OCI-M2 (cell line): ENCODE data around the gene DPY19L1.
"Not testable (repeated sequence)": the region's sequence is repeated elsewhere in the genome, so short reads cannot be mapped to it uniquely, and the experiment has no call there.

Experiments
- DNase-seq: peaks from one replicate; lab custom pipeline; 2025; ENCODE audit not compliant: unreplicated experiment; lab: John Stamatoyannopoulos, UW

Gene DPY19L1

GRCh38 chr7:35035511-35035961, 1.7 kb downstream of the DPY19L1 start:
- no peak for DNase-seq

GRCh38 chr7:35032166-35032565, 5.1 kb downstream of the DPY19L1 start:
- DNase-seq = no peak

DNA sequence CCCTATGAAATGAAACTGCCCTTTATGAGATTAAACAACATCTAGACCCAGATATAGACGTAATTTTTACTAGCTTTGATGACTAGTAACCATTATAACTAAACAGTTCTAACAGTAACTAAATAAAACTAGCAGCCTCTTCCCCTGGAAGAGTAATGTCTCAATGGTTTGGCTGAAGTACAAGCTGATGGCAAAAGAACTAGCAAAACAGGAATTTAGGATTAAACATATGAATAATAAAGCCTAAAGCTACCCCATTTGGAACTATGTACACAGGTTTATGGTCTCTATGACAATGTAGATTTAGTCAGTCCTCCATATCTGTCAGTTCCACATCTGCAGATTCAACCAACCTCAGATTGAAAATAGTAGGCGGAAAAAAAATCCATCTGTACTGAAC, 6.4 kb downstream of the DPY19L1 start:
- DNase-seq = no peak

DNA sequence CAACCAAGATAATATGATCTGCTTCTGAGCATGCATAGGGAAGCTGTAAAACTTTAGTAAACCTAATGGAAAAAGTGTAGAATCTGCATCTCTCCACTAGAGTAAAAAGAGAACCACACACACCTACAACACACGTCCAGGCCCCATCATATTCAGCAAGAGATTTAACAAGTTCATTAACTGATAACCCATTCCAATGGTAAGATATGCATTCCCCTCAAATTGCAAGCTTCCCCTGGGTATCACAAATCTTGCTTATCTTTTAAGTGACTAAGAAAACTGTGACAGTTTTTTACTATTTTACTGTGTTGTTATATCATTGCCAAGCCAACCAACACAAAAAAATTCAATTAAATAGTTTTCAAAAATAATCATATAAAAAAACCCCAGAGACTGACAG, 8.0 kb downstream of the DPY19L1 start:
- no peak for DNase-seq

DNA sequence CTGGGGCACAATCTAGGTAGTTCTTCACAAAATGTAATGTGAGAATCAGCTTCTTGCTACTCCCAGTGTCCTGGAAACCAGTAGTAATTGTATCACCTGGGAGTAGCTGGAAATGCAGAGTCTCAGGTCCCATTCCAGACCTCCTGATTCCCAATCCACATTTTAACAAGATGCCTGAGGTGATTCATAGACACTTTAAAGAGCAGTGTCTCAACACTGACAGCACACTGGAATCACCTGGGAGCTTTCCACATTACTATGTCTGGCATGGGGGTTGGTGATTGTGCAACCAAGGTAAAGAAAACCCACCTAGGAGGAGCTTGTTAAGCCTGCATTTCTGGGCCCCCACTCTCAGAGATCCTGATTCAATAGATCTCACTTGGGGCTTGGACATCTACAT, 11.1 kb downstream of the DPY19L1 start:
- DNase-seq = no peak

- DNase-seq = no peak
These were observed 11.9 kb downstream of the DPY19L1 start for GRCh38 chr7:35025369-35025870.

- DNase-seq = no peak
These were observed 13.0 kb downstream of the DPY19L1 start for GRCh38 chr7:35024298-35024697.

DNA sequence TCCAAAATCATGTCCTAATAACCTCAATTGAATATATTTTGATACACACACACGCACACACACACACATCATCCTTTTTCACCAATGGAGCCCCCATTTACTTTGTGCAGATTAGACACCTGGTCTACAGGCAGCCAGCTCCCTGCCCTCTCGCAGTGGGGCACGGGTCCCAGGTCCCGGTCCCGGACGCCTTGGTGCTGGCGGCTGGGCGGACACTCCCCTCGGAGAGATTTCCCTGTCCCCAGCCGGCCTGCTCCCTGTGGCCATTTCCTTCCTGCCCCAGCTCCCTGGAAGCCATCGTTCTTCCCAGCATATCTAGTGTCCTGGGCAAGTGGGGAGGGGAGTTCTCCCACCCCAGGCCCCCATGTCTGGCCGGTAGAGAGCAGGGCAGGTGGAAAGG, 14.6 kb downstream of the DPY19L1 start:
- no peak for DNase-seq

GRCh38 chr7:35021445-35021844, 15.8 kb downstream of the DPY19L1 start:
- DNase-seq = no peak

- DNase-seq = no peak
These were observed 17.5 kb downstream of the DPY19L1 start for GRCh38 chr7:35019801-35020200.

DNA sequence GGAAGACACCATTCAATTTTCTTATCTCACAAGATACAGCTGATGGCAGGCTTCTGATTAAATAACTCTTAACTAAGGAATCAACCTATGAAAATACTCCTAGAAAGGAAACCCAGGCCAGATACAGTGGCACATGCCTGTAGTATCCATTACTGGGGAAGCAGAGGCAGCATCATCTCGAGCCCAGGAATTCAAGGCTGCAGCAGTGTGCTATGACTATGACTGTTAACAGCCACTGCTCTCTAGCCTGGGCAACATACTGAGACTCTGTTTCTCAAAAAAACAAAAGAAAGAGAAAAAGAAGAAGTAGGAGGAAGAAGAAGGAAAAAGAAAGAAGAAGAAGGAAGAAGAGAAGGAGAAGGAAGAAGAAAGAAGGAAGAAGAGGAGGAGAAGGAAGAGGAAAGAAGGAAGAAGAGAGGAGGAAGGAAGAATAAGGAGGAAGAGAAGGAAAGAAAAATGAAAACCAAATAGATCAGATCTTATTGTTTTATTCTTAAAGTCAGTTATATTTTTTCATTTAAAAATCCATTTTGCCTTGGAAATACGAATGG, 18.0 kb downstream of the DPY19L1 start:
- DNase-seq = no peak

GRCh38 chr7:35015346-35015859, 21.9 kb downstream of the DPY19L1 start:
- DNase-seq = no peak

GRCh38 chr7:35012160-35012559, 25.1 kb downstream of the DPY19L1 start:
- no peak for DNase-seq

- no peak for DNase-seq
These were observed 26.2 kb downstream of the DPY19L1 start for GRCh38 chr7:35011085-35011484.

DNA sequence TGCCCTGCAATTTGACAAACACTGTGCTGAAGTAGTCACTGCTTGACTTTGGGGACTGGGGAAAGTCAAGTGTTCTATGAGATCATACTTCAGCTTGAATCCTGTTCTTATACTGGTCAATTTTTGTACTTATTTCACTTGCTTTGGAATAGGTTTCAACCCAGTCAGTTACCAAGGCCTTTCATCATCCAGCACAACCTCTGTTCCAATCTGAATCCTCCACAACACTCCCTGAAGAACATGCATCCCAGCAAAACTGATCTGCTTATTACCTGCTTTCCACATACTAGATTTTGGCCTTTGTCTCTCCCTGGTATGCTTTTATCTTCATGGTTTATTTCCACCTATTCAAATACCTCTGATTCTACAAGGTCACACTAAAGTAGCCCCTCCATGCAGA, 29.5 kb downstream of the DPY19L1 start:
- DNase-seq = no peak

GRCh38 chr7:35004531-35005095, 32.7 kb downstream of the DPY19L1 start:
- DNase-seq = no peak

- no peak for DNase-seq
These were observed 33.5 kb downstream of the DPY19L1 start for GRCh38 chr7:35003679-35004303.

- DNase-seq = not testable (repeated sequence)
These were observed 34.1 kb downstream of the DPY19L1 start for GRCh38 chr7:35003177-35003650.

- not testable (repeated sequence) for DNase-seq
These were observed 39.0 kb downstream of the DPY19L1 start for GRCh38 chr7:34998335-34998734.

- DNase-seq = not testable (repeated sequence)
These were observed 40.7 kb downstream of the DPY19L1 start for GRCh38 chr7:34996423-34997090.

DNA sequence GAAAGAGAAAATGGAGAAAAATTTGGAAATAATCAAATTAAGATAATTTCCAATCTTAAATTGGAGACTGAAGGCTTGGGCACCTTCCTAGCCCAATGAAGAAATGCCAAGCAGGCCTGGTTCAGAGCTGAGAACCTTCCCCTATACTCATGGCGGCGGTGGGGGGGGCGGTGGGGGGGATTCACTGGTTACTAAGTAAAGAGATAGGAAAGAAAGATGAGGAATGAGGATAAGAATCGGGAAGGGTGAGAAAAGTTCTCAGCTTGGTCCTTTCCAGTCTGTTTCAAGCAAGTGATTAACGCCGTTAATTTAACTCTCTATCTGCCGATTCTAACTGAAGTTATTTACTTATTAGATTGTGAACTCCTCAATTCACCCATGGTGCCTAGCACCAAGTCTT, 41.5 kb downstream of the DPY19L1 start:
- no peak for DNase-seq
